ENCODE data around the gene RNF144B. TPM values are rescaled to one million over a fixed set of nuclear protein-coding genes. Genes with fewer than 3 reads are reported as not detected.

Gene RNF144B
- total and polyA plus RNA-seq, 2 of the 8 experiments (the other 6 are each of a cell fraction or from before 2014, with no cell fraction given) = 1.8 to 11.2 TPM

GRCh38 chr6:18389479-18389878 is 2.3 kb downstream of the RNF144B start (continued):
- TF ChIP-seq EZH2 (IDR thresholded peaks at IDR 0.05; ENCODE audit: low read depth, low read length, severe bottlenecking) (no peak), EP300 (IDR thresholded peaks at IDR 0.05; ENCODE audit: borderline replicate concordance in 1 of 2, low read depth in 2 of 2, low read length in 2 of 2) (no peak)

Measured in H1 (cell line).